ENCODE data around the gene MBTD1. TPM values are rescaled to one million over a fixed set of nuclear protein-coding genes. Genes with fewer than 3 reads are reported as not detected.

Gene MBTD1
- total RNA-seq, 1 experiment from 2014 or later = 20.4 TPM

GRCh38 chr17:51245535-51245934 lies 14.3 kb downstream of the MBTD1 start:
- ChIA-PET CTCF (no interaction called here), POLR2A (ENCODE audit: unreplicated experiment) (no interaction called here)
- Histone ChIP-seq H3K27me3 (ENCODE audit: insufficient read depth, low read depth) (no peaks in the 10 kb centered on the region), H3K27ac (no peak overlapping the region), H3K4me2 (no peak overlapping the region), H2AFZ (no peak overlapping the region), H3K36me3 (ENCODE audit: low read depth) (0 out of 2 replicates have a peak, but pooled peaks cover 9% of the 10 kb centered on the region), H3K9me2 (ENCODE audit: insufficient read depth) (no peaks in the 10 kb centered on the region), H3K4me3 (no peak overlapping the region), H3K4me1 (replicated peaks; ENCODE audit: insufficient read depth) (peaks cover 5% of the 10 kb centered on the region), H3K9me3 (ENCODE audit: insufficient read depth, low read depth) (no peaks in the 10 kb centered on the region), H3K79me2 (ENCODE audit: low read depth) (peaks cover 58% of the 10 kb centered on the region), H3F3A (ENCODE audit: insufficient read depth, low read depth) (peaks cover 18% of the 10 kb centered on the region; the same call in 1 of the 2 replicates), H4K20me1 (ENCODE audit: insufficient read depth) (peaks cover 48% of the 10 kb centered on the region)
- intact Hi-C loops (cut with micrococcal nuclease; ENCODE audit: unreplicated experiment) = no loop called here
- TF ChIP-seq EZH2 (IDR thresholded peaks at IDR 0.05; ENCODE audit: low read depth) (no peak), CTCF (conservative IDR thresholded peaks at IDR 0.05) (no peak)
- BruUV-seq (replicated peaks) = no TSS peak
- no peak for DNase-seq

- Histone ChIP-seq H3K9me2 (ENCODE audit: insufficient read depth) (no peaks in the 10 kb centered on the region), H3K36me3 (ENCODE audit: low read depth) (0 out of 2 replicates have a peak, but pooled peaks cover 4% of the 10 kb centered on the region), H2AFZ (no peak overlapping the region), H3K4me3 (no peak overlapping the region), H3K4me1 (replicated peaks; ENCODE audit: insufficient read depth) (peaks cover 5% of the 10 kb centered on the region), H3K79me2 (ENCODE audit: low read depth) (peaks cover 66% of the 10 kb centered on the region), H3F3A (ENCODE audit: insufficient read depth, low read depth) (peaks cover 25% of the 10 kb centered on the region; the same call in 1 of the 2 replicates), H3K27ac (no peak overlapping the region), H3K27me3 (ENCODE audit: insufficient read depth, low read depth) (no peaks in the 10 kb centered on the region), H3K4me2 (no peak overlapping the region), H4K20me1 (ENCODE audit: insufficient read depth) (peaks cover 58% of the 10 kb centered on the region), H3K9me3 (ENCODE audit: insufficient read depth, low read depth) (no peaks in the 10 kb centered on the region)
- TF ChIP-seq CTCF (conservative IDR thresholded peaks at IDR 0.05) (no peak), EZH2 (IDR thresholded peaks at IDR 0.05; ENCODE audit: low read depth) (no peak)
- no peak for DNase-seq
- intact Hi-C loops (cut with micrococcal nuclease; ENCODE audit: unreplicated experiment) = no loop called here
- ChIA-PET CTCF (no interaction called here), POLR2A (ENCODE audit: unreplicated experiment) (no interaction called here)
- no TSS peak for BruUV-seq (replicated peaks)
These were observed 15.8 kb downstream of the MBTD1 start for GRCh38 chr17:51244041-51244440.

- Histone ChIP-seq H3K27ac (no peak overlapping the region), H3K36me3 (ENCODE audit: low read depth) (no peaks in the 10 kb centered on the region), H4K20me1 (ENCODE audit: insufficient read depth) (peaks cover 73% of the 10 kb centered on the region), H3K9me3 (ENCODE audit: insufficient read depth, low read depth) (no peaks in the 10 kb centered on the region), H3K4me1 (replicated peaks; ENCODE audit: insufficient read depth) (no peaks in the 10 kb centered on the region), H3F3A (ENCODE audit: insufficient read depth, low read depth) (peaks cover 7% of the 10 kb centered on the region; the same call in 1 of the 2 replicates), H3K27me3 (ENCODE audit: insufficient read depth, low read depth) (no peaks in the 10 kb centered on the region), H3K4me2 (no peak overlapping the region), H3K9me2 (ENCODE audit: insufficient read depth) (no peaks in the 10 kb centered on the region), H3K79me2 (ENCODE audit: low read depth) (peaks cover 70% of the 10 kb centered on the region), H3K4me3 (no peak overlapping the region), H2AFZ (no peak overlapping the region)
- no peak for DNase-seq
- no TSS peak for BruUV-seq (replicated peaks)
- intact Hi-C loops (cut with micrococcal nuclease; ENCODE audit: unreplicated experiment) = no loop called here
- TF ChIP-seq CTCF (conservative IDR thresholded peaks at IDR 0.05) (no peak), EZH2 (IDR thresholded peaks at IDR 0.05; ENCODE audit: low read depth) (no peak)
- ChIA-PET POLR2A (ENCODE audit: unreplicated experiment) (no interaction called here), CTCF (no interaction called here)
These were observed 19.6 kb downstream of the MBTD1 start for GRCh38 chr17:51240275-51240674.
